Neural progenitor cell (in vitro differentiated cells): ENCODE measurements around the gene VAX1.

Experiments
- CTCF ChIP-seq: fragments of 200-600 bp; sonication (generic); IDR thresholded peaks from 2 replicates; pipeline ENCODE4 v1.5.1; 2017; ENCODE audit warnings: antibody characterized with exemption, mild to moderate bottlenecking
- EZH2 ChIP-seq: fragments of 200-600 bp; sonication (generic); IDR thresholded peaks from 2 replicates; pipeline ENCODE4 v1.6.1; 2017; ENCODE audit warnings: antibody characterized with exemption, mild to moderate bottlenecking, moderate library complexity
- EZH2phosphoT487 ChIP-seq: fragments of 200-600 bp; sonication (generic); IDR thresholded peaks from 2 replicates; pipeline ENCODE4 v1.6.1; 2017; ENCODE audit warnings: antibody characterized with exemption

- no peak for TF ChIP-seq CTCF
- no peak for TF ChIP-seq EZH2
- no peak for TF ChIP-seq EZH2phosphoT487
Measured at GRCh38 chr10:117090834-117091233, 47.2 kb downstream of the VAX1 start.
